ENCODE data around the gene EFCAB12.

EFCAB12 gene

GRCh38 chr3:129356756-129357425 is 71.5 kb downstream of the EFCAB12 start:
- Histone ChIP-seq H3K4me3 (no peak overlapping the region), H3K27ac (no peak overlapping the region)

GRCh38 chr3:129353589-129353941 is 74.9 kb downstream of the EFCAB12 start:
- peak overlapping the region in 1 of 21 experiments; percentile 15 for H3K27ac ChIP-seq

GRCh38 chr3:129352650-129353588 is 75.5 kb downstream of the EFCAB12 start:
- Histone ChIP-seq H3K4me3 (no peak overlapping the region), H3K27ac (peak overlapping the region in 1 of 21 experiments; percentile 15)

More at GRCh38 chr3:129353589-129353941, 74.9 kb downstream of the EFCAB12 start:
- H3K4me3 ChIP-seq, result no peak overlapping the region

- Histone ChIP-seq H3K27ac (no peak overlapping the region), H3K4me3 (no peak overlapping the region)
Observed at GRCh38 chr3:129352045-129352444, 76.4 kb downstream of the EFCAB12 start.
